MM.1S (cell line): Measurements from ENCODE around the gene USP20.

ENCODE experiments used
- DNase-seq: peaks from one replicate; pipeline ENCODE4 v3.0.0-alpha.2; 2015
- H2AFZ ChIP-seq: fragments of 300-600 bp; sonication (generic); 2 replicates; pipeline ENCODE4 v1.6.0; 2016; ENCODE audit warnings: antibody characterized with exemption, low read length
- H3F3A ChIP-seq: fragments of 300-600 bp; sonication (generic); 2 replicates; pipeline ENCODE4 v1.6.1; 2016; ENCODE audit warnings: mild to moderate bottlenecking, antibody characterized with exemption, low read length, moderate library complexity, mixed read lengths; ENCODE audit not compliant: insufficient read depth
- H3K27ac ChIP-seq: fragments of 300-600 bp; sonication (generic); 2 replicates; pipeline ENCODE4 v1.5.1; 2016; ENCODE audit warnings: mild to moderate bottlenecking, low read length
- H3K27me3 ChIP-seq: fragments of 300-600 bp; sonication (generic); replicated peaks from 2 replicates; pipeline ENCODE4 v1.6.0; 2016; ENCODE audit warnings: low read length; ENCODE audit not compliant: insufficient read depth
- H3K36me3 ChIP-seq: fragments of 300-600 bp; sonication (generic); replicated peaks from 2 replicates; pipeline ENCODE4 v1.6.1; 2016; ENCODE audit warnings: mild to moderate bottlenecking, low read length, mixed read lengths; ENCODE audit not compliant: insufficient read depth
- H3K4me1 ChIP-seq: fragments of 300-600 bp; sonication (generic); 2 replicates; pipeline ENCODE4 v1.6.1; 2016; ENCODE audit warnings: low read length, mixed read lengths
- H3K4me2 ChIP-seq: fragments of 300-600 bp; sonication (generic); 2 replicates; pipeline ENCODE4 v1.6.0; 2016; ENCODE audit warnings: low read depth, low read length
- H3K4me3 ChIP-seq: fragments of 300-600 bp; sonication (generic); 2 replicates; pipeline ENCODE4 v1.5.1; 2016; ENCODE audit warnings: low read length, mixed read lengths
- H3K79me2 ChIP-seq: fragments of 300-600 bp; sonication (generic); 2 replicates; pipeline ENCODE4 v1.6.1; 2016; ENCODE audit warnings: mixed run types, low read length, mixed read lengths
- H3K9ac ChIP-seq: fragments of 300-600 bp; sonication (generic); 2 replicates; pipeline ENCODE4 v1.6.1; 2016; ENCODE audit warnings: low read length, mixed read lengths
- H3K9me2 ChIP-seq: fragments of 300-600 bp; sonication (generic); replicated peaks from 2 replicates; pipeline ENCODE4 v1.6.1; 2016; ENCODE audit warnings: mild to moderate bottlenecking, low read length, mixed read lengths; ENCODE audit not compliant: insufficient read depth
- H3K9me3 ChIP-seq: fragments of 300-600 bp; sonication (generic); replicated peaks from 2 replicates; pipeline ENCODE4 v1.6.1; 2016; ENCODE audit warnings: mild to moderate bottlenecking, low read length, mixed read lengths; ENCODE audit not compliant: insufficient read depth
- H4K20me1 ChIP-seq: fragments of 300-600 bp; sonication (generic); 2 replicates; pipeline ENCODE4 v1.6.1; 2016; ENCODE audit warnings: mild to moderate bottlenecking, low read length, moderate library complexity, mixed read lengths; ENCODE audit not compliant: insufficient read depth
- EZH2 ChIP-seq: fragments of 300-600 bp; sonication (generic); optimal IDR thresholded peaks from 2 replicates; pipeline ENCODE3; 2017; ENCODE audit warnings: low read depth, mild to moderate bottlenecking, antibody characterized with exemption, low read length, mixed read lengths
- EZH2phosphoT487 ChIP-seq: fragments of 300-600 bp; sonication (generic); IDR thresholded peaks from 2 replicates; pipeline ENCODE4 v1.6.1; 2018; ENCODE audit warnings: antibody characterized with exemption, low read length
- TF ChIP-seq, protein P1 (sequence below): fragments of 300-600 bp; sonication (generic); IDR thresholded peaks from 2 replicates; pipeline ENCODE4 v1.5.1; 2016; ENCODE audit warnings: antibody characterized with exemption, low read length, mixed read lengths

The USP20 gene

DNA sequence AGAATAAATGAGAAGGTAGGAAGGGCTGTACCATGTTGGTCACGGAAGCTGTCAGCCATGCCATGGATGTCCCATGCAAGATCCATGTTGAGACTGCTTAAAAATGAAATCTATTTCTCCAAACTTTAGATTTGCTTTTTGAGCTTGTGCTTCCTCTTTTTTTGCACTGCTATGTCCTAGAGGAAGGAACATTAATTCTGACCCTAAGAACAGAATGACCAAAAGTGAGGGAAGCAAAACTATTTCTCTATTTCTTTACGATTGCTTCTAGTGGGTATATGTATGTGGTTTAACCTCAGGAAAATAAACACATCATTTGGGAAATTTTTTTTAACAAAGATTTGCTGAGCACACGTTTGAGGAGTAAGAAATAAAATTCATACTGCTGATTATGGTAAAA is 84.6 kb downstream of the USP20 start:
- TF ChIP-seq, protein P1, sequence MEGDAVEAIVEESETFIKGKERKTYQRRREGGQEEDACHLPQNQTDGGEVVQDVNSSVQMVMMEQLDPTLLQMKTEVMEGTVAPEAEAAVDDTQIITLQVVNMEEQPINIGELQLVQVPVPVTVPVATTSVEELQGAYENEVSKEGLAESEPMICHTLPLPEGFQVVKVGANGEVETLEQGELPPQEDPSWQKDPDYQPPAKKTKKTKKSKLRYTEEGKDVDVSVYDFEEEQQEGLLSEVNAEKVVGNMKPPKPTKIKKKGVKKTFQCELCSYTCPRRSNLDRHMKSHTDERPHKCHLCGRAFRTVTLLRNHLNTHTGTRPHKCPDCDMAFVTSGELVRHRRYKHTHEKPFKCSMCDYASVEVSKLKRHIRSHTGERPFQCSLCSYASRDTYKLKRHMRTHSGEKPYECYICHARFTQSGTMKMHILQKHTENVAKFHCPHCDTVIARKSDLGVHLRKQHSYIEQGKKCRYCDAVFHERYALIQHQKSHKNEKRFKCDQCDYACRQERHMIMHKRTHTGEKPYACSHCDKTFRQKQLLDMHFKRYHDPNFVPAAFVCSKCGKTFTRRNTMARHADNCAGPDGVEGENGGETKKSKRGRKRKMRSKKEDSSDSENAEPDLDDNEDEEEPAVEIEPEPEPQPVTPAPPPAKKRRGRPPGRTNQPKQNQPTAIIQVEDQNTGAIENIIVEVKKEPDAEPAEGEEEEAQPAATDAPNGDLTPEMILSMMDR, result no peak
- no peak for TF ChIP-seq EZH2
- TF ChIP-seq EZH2phosphoT487, result no peak
- H3K9me3 ChIP-seq, result no peaks in the 10 kb centered on the region
- H3K27me3 ChIP-seq, result no peaks in the 10 kb centered on the region
- no peaks in the 10 kb centered on the region for H4K20me1 ChIP-seq
- no peaks in the 10 kb centered on the region for H3F3A ChIP-seq
- DNase-seq, result no peak
- H3K79me2 ChIP-seq, result no peaks in the 10 kb centered on the region
- H2AFZ ChIP-seq, result no peak overlapping the region
- H3K4me1 ChIP-seq, result no peaks in the 10 kb centered on the region
- H3K9ac ChIP-seq, result no peak overlapping the region
- no peak overlapping the region for H3K4me2 ChIP-seq
- no peaks in the 10 kb centered on the region for H3K9me2 ChIP-seq
- no peak overlapping the region for H3K4me3 ChIP-seq
- 0 out of 2 replicates have a peak, but pooled peaks cover 4% of the 10 kb centered on the region for H3K36me3 ChIP-seq
- H3K27ac ChIP-seq, result no peak overlapping the region

DNA sequence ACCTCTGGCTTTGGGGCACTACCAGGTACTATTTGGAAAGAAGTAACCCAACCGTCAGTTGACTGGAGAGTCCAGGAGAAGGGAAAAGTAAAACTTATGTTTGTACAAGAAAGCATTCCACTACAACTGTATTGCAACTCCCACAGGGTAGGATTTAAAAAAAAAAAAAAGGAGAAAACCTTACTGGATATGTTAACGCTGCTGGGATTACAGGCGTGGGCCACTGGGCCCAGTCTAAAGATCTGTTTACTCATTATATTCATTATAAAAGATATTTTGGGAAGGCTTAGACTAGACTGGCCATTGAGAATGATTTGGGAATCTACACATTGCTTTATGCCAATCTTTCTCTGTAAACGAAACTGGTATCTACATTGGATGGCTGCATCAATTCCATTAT is 86.6 kb downstream of the USP20 start:
- DNase-seq, result no peak
- H3K9me3 ChIP-seq, result no peaks in the 10 kb centered on the region
- no peaks in the 10 kb centered on the region for H4K20me1 ChIP-seq
- H3F3A ChIP-seq, result no peaks in the 10 kb centered on the region
- H3K27ac ChIP-seq, result no peak overlapping the region
- no peak for TF ChIP-seq EZH2phosphoT487
- TF ChIP-seq, protein P1, result no peak
- TF ChIP-seq EZH2, result no peak
- H2AFZ ChIP-seq, result no peak overlapping the region
- H3K4me2 ChIP-seq, result no peak overlapping the region
- no peaks in the 10 kb centered on the region for H3K4me1 ChIP-seq
- 0 out of 2 replicates have a peak, but pooled peaks cover 4% of the 10 kb centered on the region for H3K36me3 ChIP-seq
- no peaks in the 10 kb centered on the region for H3K79me2 ChIP-seq
- no peak overlapping the region for H3K9ac ChIP-seq
- no peak overlapping the region for H3K4me3 ChIP-seq
- H3K27me3 ChIP-seq, result no peaks in the 10 kb centered on the region
- H3K9me2 ChIP-seq, result no peaks in the 10 kb centered on the region

DNA sequence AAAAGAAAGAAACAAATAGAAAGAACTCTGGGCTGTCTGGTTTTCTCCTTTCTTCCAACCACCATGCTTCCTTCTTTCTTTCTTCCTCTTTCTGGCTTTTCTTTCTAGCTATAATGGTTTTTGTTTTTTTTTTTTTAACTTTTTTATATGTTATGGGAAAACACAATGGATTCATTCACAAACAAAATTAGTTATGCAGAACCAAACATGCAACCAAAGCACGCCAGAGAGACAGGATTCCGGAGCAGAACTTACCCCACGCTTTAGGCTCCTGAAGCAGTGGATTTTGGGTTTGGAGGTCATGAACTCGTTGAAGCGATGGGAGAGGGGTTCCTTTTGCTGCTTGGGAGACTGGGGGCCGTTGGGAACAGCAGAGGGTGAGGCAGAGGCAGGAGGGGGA is 88.3 kb downstream of the USP20 start:
- DNase-seq, result no peak
- H3K27me3 ChIP-seq, result no peaks in the 10 kb centered on the region
- H3K36me3 ChIP-seq, result 0 out of 2 replicates have a peak, but pooled peaks cover 4% of the 10 kb centered on the region
- TF ChIP-seq, protein P1, result no peak
- TF ChIP-seq EZH2phosphoT487 (no peak), EZH2 (no peak)
- H3K9me2 ChIP-seq, result no peaks in the 10 kb centered on the region
- H3F3A ChIP-seq, result no peaks in the 10 kb centered on the region
- no peak overlapping the region for H2AFZ ChIP-seq
- H3K79me2 ChIP-seq, result no peaks in the 10 kb centered on the region
- H3K4me3 ChIP-seq, result no peak overlapping the region
- no peaks in the 10 kb centered on the region for H3K4me1 ChIP-seq
- no peak overlapping the region for H3K9ac ChIP-seq
- no peaks in the 10 kb centered on the region for H4K20me1 ChIP-seq
- H3K4me2 ChIP-seq, result no peak overlapping the region
- H3K27ac ChIP-seq, result no peak overlapping the region
- no peaks in the 10 kb centered on the region for H3K9me3 ChIP-seq
